Measurements from ENCODE around the gene GPRC5C.
A peak's percentile ranks its signal among the peaks of the same experiment; 100 is the strongest.

The GPRC5C gene

DNA sequence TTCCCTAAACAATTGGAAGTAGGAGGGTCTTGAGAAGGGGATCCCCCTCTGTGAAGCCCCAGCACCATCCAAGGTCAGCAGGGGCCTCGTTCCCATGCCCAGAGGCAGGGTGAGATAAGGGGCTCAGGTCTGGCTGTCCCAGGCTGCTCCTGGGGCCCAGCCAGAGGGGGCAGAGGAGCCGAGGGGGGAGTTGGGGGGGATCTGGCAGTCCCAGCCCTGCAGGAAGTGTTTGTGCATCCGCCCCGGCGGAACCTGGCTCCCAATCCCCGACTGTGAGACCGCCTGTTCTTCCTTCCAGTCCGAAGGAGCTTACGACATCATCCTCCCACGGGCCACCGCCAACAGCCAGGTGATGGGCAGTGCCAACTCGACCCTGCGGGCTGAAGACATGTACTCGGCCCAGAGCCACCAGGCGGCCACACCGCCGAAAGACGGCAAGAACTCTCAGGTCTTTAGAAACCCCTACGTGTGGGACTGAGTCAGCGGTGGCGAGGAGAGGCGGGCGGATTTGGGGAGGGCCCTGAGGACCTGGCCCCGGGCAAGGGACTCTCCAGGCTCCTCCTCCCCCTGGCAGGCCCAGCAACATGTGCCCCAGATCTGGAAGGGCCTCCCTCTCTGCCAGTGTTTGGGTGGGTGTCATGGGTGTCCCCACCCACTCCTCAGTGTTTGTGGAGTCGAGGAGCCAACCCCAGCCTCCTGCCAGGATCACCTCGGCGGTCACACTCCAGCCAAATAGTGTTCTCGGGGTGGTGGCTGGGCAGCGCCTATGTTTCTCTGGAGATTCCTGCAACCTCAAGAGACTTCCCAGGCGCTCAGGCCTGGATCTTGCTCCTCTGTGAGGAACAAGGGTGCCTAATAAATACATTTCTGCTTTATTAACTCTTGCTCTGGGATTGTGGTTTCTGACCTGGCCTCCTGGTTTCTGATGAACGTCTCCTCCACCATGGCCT lies 14.9 kb downstream of the GPRC5C start (continued):
- TF ChIP-seq, protein P1, sequence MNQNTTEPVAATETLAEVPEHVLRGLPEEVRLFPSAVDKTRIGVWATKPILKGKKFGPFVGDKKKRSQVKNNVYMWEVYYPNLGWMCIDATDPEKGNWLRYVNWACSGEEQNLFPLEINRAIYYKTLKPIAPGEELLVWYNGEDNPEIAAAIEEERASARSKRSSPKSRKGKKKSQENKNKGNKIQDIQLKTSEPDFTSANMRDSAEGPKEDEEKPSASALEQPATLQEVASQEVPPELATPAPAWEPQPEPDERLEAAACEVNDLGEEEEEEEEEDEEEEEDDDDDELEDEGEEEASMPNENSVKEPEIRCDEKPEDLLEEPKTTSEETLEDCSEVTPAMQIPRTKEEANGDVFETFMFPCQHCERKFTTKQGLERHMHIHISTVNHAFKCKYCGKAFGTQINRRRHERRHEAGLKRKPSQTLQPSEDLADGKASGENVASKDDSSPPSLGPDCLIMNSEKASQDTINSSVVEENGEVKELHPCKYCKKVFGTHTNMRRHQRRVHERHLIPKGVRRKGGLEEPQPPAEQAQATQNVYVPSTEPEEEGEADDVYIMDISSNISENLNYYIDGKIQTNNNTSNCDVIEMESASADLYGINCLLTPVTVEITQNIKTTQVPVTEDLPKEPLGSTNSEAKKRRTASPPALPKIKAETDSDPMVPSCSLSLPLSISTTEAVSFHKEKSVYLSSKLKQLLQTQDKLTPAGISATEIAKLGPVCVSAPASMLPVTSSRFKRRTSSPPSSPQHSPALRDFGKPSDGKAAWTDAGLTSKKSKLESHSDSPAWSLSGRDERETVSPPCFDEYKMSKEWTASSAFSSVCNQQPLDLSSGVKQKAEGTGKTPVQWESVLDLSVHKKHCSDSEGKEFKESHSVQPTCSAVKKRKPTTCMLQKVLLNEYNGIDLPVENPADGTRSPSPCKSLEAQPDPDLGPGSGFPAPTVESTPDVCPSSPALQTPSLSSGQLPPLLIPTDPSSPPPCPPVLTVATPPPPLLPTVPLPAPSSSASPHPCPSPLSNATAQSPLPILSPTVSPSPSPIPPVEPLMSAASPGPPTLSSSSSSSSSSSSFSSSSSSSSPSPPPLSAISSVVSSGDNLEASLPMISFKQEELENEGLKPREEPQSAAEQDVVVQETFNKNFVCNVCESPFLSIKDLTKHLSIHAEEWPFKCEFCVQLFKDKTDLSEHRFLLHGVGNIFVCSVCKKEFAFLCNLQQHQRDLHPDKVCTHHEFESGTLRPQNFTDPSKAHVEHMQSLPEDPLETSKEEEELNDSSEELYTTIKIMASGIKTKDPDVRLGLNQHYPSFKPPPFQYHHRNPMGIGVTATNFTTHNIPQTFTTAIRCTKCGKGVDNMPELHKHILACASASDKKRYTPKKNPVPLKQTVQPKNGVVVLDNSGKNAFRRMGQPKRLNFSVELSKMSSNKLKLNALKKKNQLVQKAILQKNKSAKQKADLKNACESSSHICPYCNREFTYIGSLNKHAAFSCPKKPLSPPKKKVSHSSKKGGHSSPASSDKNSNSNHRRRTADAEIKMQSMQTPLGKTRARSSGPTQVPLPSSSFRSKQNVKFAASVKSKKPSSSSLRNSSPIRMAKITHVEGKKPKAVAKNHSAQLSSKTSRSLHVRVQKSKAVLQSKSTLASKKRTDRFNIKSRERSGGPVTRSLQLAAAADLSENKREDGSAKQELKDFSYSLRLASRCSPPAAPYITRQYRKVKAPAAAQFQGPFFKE (tag by site-specific recombination; IDR thresholded peaks at IDR 0.05; ENCODE audit: borderline replicate concordance): no peak
- TF ChIP-seq ZNF621 (tag by site-specific recombination; IDR thresholded peaks at IDR 0.05) (no peak), ZNF175 (tag by site-specific recombination; IDR thresholded peaks at IDR 0.05) (no peak)
- TF ChIP-seq, protein P2, sequence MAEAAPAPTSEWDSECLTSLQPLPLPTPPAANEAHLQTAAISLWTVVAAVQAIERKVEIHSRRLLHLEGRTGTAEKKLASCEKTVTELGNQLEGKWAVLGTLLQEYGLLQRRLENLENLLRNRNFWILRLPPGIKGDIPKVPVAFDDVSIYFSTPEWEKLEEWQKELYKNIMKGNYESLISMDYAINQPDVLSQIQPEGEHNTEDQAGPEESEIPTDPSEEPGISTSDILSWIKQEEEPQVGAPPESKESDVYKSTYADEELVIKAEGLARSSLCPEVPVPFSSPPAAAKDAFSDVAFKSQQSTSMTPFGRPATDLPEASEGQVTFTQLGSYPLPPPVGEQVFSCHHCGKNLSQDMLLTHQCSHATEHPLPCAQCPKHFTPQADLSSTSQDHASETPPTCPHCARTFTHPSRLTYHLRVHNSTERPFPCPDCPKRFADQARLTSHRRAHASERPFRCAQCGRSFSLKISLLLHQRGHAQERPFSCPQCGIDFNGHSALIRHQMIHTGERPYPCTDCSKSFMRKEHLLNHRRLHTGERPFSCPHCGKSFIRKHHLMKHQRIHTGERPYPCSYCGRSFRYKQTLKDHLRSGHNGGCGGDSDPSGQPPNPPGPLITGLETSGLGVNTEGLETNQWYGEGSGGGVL (tag by site-specific recombination; IDR thresholded peaks at IDR 0.05): peak; percentile 55; the same call in 1 of the 2 replicates

DNA sequence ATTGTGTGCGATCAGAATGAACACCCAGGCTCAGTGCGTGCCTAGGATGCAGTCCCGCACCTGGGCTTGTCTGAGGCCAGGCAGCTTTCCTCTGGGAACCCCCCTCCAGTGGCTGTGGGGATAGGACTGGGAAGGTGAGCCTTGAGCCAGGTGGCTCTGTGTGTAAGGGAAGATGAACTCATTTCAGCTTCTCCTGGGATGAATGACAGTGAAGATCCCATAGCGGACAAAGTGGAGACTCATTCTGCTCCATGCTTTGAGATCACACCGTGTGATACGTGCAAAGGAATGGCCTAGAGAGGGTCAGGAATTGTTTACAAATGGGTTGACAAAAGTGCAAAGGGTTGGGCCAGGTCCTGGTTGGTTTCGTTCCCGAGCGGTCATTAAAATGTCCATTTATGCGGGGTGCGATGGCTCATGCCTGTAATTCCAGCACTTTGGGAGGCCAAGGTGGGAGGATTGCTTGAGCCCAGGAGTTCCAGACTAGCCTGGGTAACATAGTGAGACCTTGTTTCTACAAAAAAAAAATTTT lies 15.8 kb downstream of the GPRC5C start:
- H3K4me3 ChIP-seq (ENCODE audit: low read depth, low read length): no peak overlapping the region
- 0 out of 2 replicates have a peak, but pooled peaks have one; percentile 22 for TF ChIP-seq ZBTB17 (tag by site-specific recombination; IDR thresholded peaks at IDR 0.05)
- TF ChIP-seq ZNF670 (tag by site-specific recombination; IDR thresholded peaks at IDR 0.05; ENCODE audit: low read depth): no peak
- no peak for TF ChIP-seq HOXC10 (CRISPR knock-in tag; IDR thresholded peaks at IDR 0.05)
- TF ChIP-seq SP3 (tag by site-specific recombination; IDR thresholded peaks at IDR 0.05): no peak
- TF ChIP-seq, protein P3, sequence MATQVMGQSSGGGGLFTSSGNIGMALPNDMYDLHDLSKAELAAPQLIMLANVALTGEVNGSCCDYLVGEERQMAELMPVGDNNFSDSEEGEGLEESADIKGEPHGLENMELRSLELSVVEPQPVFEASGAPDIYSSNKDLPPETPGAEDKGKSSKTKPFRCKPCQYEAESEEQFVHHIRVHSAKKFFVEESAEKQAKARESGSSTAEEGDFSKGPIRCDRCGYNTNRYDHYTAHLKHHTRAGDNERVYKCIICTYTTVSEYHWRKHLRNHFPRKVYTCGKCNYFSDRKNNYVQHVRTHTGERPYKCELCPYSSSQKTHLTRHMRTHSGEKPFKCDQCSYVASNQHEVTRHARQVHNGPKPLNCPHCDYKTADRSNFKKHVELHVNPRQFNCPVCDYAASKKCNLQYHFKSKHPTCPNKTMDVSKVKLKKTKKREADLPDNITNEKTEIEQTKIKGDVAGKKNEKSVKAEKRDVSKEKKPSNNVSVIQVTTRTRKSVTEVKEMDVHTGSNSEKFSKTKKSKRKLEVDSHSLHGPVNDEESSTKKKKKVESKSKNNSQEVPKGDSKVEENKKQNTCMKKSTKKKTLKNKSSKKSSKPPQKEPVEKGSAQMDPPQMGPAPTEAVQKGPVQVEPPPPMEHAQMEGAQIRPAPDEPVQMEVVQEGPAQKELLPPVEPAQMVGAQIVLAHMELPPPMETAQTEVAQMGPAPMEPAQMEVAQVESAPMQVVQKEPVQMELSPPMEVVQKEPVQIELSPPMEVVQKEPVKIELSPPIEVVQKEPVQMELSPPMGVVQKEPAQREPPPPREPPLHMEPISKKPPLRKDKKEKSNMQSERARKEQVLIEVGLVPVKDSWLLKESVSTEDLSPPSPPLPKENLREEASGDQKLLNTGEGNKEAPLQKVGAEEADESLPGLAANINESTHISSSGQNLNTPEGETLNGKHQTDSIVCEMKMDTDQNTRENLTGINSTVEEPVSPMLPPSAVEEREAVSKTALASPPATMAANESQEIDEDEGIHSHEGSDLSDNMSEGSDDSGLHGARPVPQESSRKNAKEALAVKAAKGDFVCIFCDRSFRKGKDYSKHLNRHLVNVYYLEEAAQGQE (tag by site-specific recombination; IDR thresholded peaks at IDR 0.05): no peak
- no peak for TF ChIP-seq ZNF473 (tag by site-specific recombination; IDR thresholded peaks at IDR 0.05)
- no peak for TF ChIP-seq ZBTB48 (tag by site-specific recombination; IDR thresholded peaks at IDR 0.05)
- TF ChIP-seq ZFP3 (tag by site-specific recombination; IDR thresholded peaks at IDR 0.05; ENCODE audit: low read depth): no peak
- H3K36me3 ChIP-seq (ENCODE audit: control insufficient read depth in 2 of 2, insufficient read depth in 1 of 2, low read length in 2 of 2): peaks cover 0 to 16% of the 10 kb centered on the region in 2 experiments; a peak in 2 of 3 replicates
- no peaks in the 10 kb centered on the region for H3K9me3 ChIP-seq (ENCODE audit: control insufficient read depth, insufficient read depth, low read depth, low read length)
- H3K27ac ChIP-seq (ENCODE audit: extremely low read depth, low read depth, low read length): no peak overlapping the region
- CTCF ChIA-PET: interaction anchor here (0.5 to 3.0 kb wide), 4 partner anchors 10 to 68 kb away, joined by 3 to 10 read pairs (median 6); no protein-coding TSS in a partner anchor
- POLR2A ChIA-PET: interaction anchor here (0.6 kb wide), 1 partner anchor 10 kb away, joined by 5 read pairs; no protein-coding TSS in a partner anchor
- H3K4me1 ChIP-seq (ENCODE audit: control insufficient read depth, insufficient read depth, low read length): peaks cover 5% of the 10 kb centered on the region; the same call in 1 of the 2 replicates
